Smooth muscle cell (in vitro differentiated cells): Measurements from ENCODE around the gene RBP3. TPM values are rescaled to one million over a fixed set of nuclear protein-coding genes. Genes with fewer than 3 reads are reported as not detected.

Experiments used
- DNase-seq: peaks from one replicate; lab custom pipeline; 2025; ENCODE audit not compliant: unreplicated experiment; lab: John Stamatoyannopoulos, UW
- H2AFZ ChIP-seq: fragments of 200-600 bp; sonication (generic); 2 replicates; pipeline ENCODE4 v1.6.0; 2016; ENCODE audit warnings: antibody characterized with exemption, low read depth, mild to moderate bottlenecking
- H3F3A ChIP-seq: fragments of 200-600 bp; sonication (generic); 2 replicates; pipeline ENCODE4 v1.6.0; 2017; ENCODE audit warnings: antibody characterized with exemption, low read depth
- H3K27ac ChIP-seq: fragments of 200-600 bp; sonication (generic); 2 replicates; pipeline ENCODE4 v1.5.1; 2016; ENCODE audit warnings: low read depth, mild to moderate bottlenecking
- H3K27me3 ChIP-seq: fragments of 200-600 bp; sonication (generic); 2 replicates; pipeline ENCODE4 v1.6.1; 2016; ENCODE audit warnings: low read depth, mild to moderate bottlenecking
- H3K36me3 ChIP-seq: fragments of 200-600 bp; sonication (generic); 2 replicates; pipeline ENCODE4 v1.5.1; 2016; ENCODE audit warnings: low read depth
- H3K4me1 ChIP-seq: fragments of 200-600 bp; sonication (generic); 2 replicates; pipeline ENCODE4 v1.5.1; 2016; ENCODE audit warnings: low read depth
- H3K4me2 ChIP-seq: fragments of 200-600 bp; sonication (generic); 2 replicates; pipeline ENCODE4 v1.6.0; 2016; ENCODE audit warnings: mild to moderate bottlenecking
- H3K4me3 ChIP-seq: fragments of 200-600 bp; sonication (generic); 2 replicates; pipeline ENCODE4 v1.5.1; 2016; ENCODE audit warnings: mild to moderate bottlenecking
- H3K79me2 ChIP-seq: fragments of 200-600 bp; sonication (generic); 2 replicates; pipeline ENCODE4 v1.6.0; 2016; ENCODE audit warnings: low read depth, mild to moderate bottlenecking
- H3K9ac ChIP-seq: fragments of 200-600 bp; sonication (generic); 2 replicates; pipeline ENCODE4 v1.6.0; 2016; ENCODE audit warnings: low read depth
- H3K9me3 ChIP-seq: fragments of 200-600 bp; sonication (generic); replicated peaks from 2 replicates; pipeline ENCODE4 v1.5.1; 2016; ENCODE audit warnings: low read depth
- H4K20me1 ChIP-seq: fragments of 200-600 bp; sonication (generic); 2 replicates; pipeline ENCODE4 v1.6.0; 2016; ENCODE audit warnings: low read depth
- WGBS: methylation state at CpG from one replicate; pipeline ENCODE4 v1.1.7; 2016; ENCODE audit warnings: low lambda C conversion rate; 5-methylcytosine and 5-hydroxymethylcytosine counted together
- polyA plus RNA-seq: library from polyadenylated mRNA; unstranded; fragments of >200 nt; fragmentation: Nextera tagmentation; extraction: Ambion mirVana; gene quantifications from 2 replicates; pipeline ENCODE4 v1.2.1, GENCODE V29; 2016
- total RNA-seq: library from RNA; depleted of rRNA; stranded (reverse); fragments of >200 nt; gene quantifications from 2 replicates; pipeline ENCODE4 v1.2.3, GENCODE V29; 2014
- TF ChIP-seq, protein P1 (sequence below): fragments of 200-600 bp; sonication (generic); IDR thresholded peaks from 2 replicates; pipeline ENCODE4 v1.5.1; 2017; ENCODE audit warnings: borderline replicate concordance, mild to moderate bottlenecking, antibody characterized with exemption; ENCODE audit not compliant: insufficient read depth, poor library complexity, severe bottlenecking

Gene RBP3
- total and polyA plus RNA-seq, 2 experiments from 2014 or later = not detected

DNA sequence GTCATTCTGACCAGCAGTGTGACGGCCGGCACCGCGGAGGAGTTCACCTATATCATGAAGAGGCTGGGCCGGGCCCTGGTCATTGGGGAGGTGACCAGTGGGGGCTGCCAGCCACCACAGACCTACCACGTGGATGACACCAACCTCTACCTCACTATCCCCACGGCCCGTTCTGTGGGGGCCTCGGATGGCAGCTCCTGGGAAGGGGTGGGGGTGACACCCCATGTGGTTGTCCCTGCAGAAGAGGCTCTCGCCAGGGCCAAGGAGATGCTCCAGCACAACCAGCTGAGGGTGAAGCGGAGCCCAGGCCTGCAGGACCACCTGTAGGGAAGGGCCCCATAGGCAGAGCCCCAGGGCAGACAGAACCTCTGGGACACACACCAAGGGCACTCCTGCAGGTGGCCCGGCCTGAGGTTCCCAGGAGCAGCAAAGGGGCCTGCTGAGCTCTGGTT is 9.0 kb downstream of the RBP3 start:
- Histone ChIP-seq H3K27me3 (no peaks in the 10 kb centered on the region), H4K20me1 (no peaks in the 10 kb centered on the region), H3K9ac (no peak overlapping the region), H3K4me2 (no peak overlapping the region), H3K36me3 (no peaks in the 10 kb centered on the region), H3K4me3 (no peak overlapping the region), H3K27ac (no peak overlapping the region), H3K79me2 (no peaks in the 10 kb centered on the region), H3K9me3 (no peaks in the 10 kb centered on the region), H3K4me1 (no peaks in the 10 kb centered on the region), H2AFZ (no peak overlapping the region), H3F3A (no peaks in the 10 kb centered on the region)
- DNase-seq = no peak
- TF ChIP-seq, protein P1, sequence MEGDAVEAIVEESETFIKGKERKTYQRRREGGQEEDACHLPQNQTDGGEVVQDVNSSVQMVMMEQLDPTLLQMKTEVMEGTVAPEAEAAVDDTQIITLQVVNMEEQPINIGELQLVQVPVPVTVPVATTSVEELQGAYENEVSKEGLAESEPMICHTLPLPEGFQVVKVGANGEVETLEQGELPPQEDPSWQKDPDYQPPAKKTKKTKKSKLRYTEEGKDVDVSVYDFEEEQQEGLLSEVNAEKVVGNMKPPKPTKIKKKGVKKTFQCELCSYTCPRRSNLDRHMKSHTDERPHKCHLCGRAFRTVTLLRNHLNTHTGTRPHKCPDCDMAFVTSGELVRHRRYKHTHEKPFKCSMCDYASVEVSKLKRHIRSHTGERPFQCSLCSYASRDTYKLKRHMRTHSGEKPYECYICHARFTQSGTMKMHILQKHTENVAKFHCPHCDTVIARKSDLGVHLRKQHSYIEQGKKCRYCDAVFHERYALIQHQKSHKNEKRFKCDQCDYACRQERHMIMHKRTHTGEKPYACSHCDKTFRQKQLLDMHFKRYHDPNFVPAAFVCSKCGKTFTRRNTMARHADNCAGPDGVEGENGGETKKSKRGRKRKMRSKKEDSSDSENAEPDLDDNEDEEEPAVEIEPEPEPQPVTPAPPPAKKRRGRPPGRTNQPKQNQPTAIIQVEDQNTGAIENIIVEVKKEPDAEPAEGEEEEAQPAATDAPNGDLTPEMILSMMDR = no peak
- 94% methylated on average over 12 of the region's 12 CpGs for WGBS

DNA sequence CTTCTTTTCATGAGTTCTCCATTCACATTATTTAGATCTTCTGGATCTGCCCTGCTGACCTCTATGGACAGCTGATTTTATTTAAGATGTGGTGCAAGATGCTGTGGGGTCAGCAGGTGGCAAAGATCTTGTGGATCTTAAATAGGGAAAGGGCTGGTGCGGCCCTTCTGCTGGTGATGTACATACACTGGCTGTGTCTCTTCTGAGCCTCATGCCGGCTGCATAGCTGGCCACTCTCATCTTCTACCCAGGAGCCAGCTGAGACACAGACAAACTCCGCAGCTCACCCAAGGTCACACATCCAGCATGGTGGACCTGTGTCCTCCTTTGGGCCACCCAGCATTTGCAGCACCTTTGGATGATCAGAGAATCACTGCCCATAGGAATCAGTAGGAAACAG is 9.7 kb downstream of the RBP3 start:
- no peaks in the 10 kb centered on the region for H3K27me3 ChIP-seq
- H3K4me3 ChIP-seq = no peak overlapping the region
- no peaks in the 10 kb centered on the region for H3K36me3 ChIP-seq
- no peaks in the 10 kb centered on the region for H3F3A ChIP-seq
- H3K9me3 ChIP-seq = no peaks in the 10 kb centered on the region
- no peak overlapping the region for H2AFZ ChIP-seq
- H3K9ac ChIP-seq = no peak overlapping the region
- H3K27ac ChIP-seq = no peak overlapping the region
- no peaks in the 10 kb centered on the region for H3K4me1 ChIP-seq
- no peaks in the 10 kb centered on the region for H3K79me2 ChIP-seq
- H4K20me1 ChIP-seq = no peaks in the 10 kb centered on the region
- DNase-seq = no peak
- TF ChIP-seq, protein P1 = no peak
- H3K4me2 ChIP-seq = no peak overlapping the region
- 100% methylated on average over 3 of the region's 3 CpGs for WGBS

DNA sequence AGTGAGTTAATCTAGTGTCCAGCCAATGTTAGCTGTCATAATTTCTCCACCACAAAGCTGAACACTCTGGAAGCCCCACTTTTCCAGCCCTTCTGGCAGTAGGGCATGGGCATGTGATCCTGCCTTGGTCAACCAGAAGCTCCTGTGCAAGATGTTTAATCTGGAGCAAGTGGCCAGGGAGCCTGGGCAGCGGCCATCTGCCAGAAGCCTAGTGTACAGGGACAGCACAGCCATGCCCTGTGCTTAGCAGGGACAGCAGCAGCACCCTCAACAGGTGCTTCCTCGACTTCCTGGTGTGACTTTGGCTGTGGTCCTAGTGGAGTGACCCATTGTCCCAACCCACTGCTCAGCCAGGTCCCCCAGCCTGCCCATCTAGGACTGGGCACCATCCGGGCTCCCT is 10.3 kb downstream of the RBP3 start:
- no peaks in the 10 kb centered on the region for H3F3A ChIP-seq
- no peaks in the 10 kb centered on the region for H3K79me2 ChIP-seq
- TF ChIP-seq, protein P1 = no peak
- H2AFZ ChIP-seq = no peak overlapping the region
- no peak for DNase-seq
- H3K36me3 ChIP-seq = no peaks in the 10 kb centered on the region
- H3K9me3 ChIP-seq = no peaks in the 10 kb centered on the region
- WGBS = 93% methylated on average over 3 of the region's 3 CpGs
- no peaks in the 10 kb centered on the region for H3K27me3 ChIP-seq
- H3K4me3 ChIP-seq = no peak overlapping the region
- H3K4me1 ChIP-seq = no peaks in the 10 kb centered on the region
- no peak overlapping the region for H3K9ac ChIP-seq
- no peak overlapping the region for H3K27ac ChIP-seq
- H3K4me2 ChIP-seq = no peak overlapping the region
- no peaks in the 10 kb centered on the region for H4K20me1 ChIP-seq

DNA sequence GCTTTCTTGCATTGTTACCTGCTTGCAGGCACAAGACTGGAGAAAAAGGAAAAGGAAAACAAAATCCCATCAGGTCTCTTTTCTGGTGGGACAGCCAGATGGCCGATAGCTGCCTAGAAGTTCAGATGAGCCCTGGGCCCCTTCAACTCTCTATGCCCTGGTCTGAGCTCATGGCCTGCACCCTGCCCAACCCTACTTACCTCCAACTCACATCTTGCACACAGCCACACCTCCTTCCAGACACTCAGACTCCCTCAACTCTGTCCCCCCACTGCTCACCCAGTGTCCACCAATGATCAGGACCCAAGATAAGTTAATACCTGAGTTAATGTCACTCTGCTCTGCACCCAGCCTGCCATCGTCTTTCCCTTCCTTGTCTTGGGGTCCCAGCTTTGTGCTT is 10.9 kb downstream of the RBP3 start:
- H3K79me2 ChIP-seq = no peaks in the 10 kb centered on the region
- no peak overlapping the region for H3K4me2 ChIP-seq
- no peak overlapping the region for H3K27ac ChIP-seq
- H3K4me3 ChIP-seq = no peak overlapping the region
- TF ChIP-seq, protein P1 = no peak
- no peaks in the 10 kb centered on the region for H4K20me1 ChIP-seq
- H3F3A ChIP-seq = no peaks in the 10 kb centered on the region
- H3K36me3 ChIP-seq = no peaks in the 10 kb centered on the region
- no peak for DNase-seq
- no peaks in the 10 kb centered on the region for H3K9me3 ChIP-seq
- H3K4me1 ChIP-seq = no peaks in the 10 kb centered on the region
- H3K27me3 ChIP-seq = no peaks in the 10 kb centered on the region
- H2AFZ ChIP-seq = no peak overlapping the region
- 91% methylated on average over 2 of the region's 2 CpGs for WGBS
- no peak overlapping the region for H3K9ac ChIP-seq
